Fibroblast of villous mesenchyme (primary cell): ENCODE data around the gene C1QL1. TPM values are rescaled to one million over a fixed set of nuclear protein-coding genes. Genes with fewer than 3 reads are reported as not detected.

Experiments used
- DNase-seq: peaks from one replicate; pipeline ENCODE4 v3.0.0-alpha.2; 2010; ENCODE audit warnings: low read depth
- H3K4me3 ChIP-seq: 2 replicates; pipeline ENCODE4 v1.5.1; 2011; ENCODE audit warnings: low read depth, mild to moderate bottlenecking, low read length
- total RNA-seq: library from RNA; depleted of rRNA; stranded (reverse); fragments of >200 nt; gene quantifications from 2 replicates; pipeline ENCODE4 v1.2.3, GENCODE V29; 2012
- TF ChIP-seq, protein P1 (sequence below): IDR thresholded peaks from 2 replicates; pipeline ENCODE4 v1.5.1; 2012; ENCODE audit warnings: low read depth, mild to moderate bottlenecking, low read length; ENCODE audit not compliant: insufficient read depth

The C1QL1 gene
- 0.43 and 0.97 TPM in 2 replicates for total RNA-seq

DNA sequence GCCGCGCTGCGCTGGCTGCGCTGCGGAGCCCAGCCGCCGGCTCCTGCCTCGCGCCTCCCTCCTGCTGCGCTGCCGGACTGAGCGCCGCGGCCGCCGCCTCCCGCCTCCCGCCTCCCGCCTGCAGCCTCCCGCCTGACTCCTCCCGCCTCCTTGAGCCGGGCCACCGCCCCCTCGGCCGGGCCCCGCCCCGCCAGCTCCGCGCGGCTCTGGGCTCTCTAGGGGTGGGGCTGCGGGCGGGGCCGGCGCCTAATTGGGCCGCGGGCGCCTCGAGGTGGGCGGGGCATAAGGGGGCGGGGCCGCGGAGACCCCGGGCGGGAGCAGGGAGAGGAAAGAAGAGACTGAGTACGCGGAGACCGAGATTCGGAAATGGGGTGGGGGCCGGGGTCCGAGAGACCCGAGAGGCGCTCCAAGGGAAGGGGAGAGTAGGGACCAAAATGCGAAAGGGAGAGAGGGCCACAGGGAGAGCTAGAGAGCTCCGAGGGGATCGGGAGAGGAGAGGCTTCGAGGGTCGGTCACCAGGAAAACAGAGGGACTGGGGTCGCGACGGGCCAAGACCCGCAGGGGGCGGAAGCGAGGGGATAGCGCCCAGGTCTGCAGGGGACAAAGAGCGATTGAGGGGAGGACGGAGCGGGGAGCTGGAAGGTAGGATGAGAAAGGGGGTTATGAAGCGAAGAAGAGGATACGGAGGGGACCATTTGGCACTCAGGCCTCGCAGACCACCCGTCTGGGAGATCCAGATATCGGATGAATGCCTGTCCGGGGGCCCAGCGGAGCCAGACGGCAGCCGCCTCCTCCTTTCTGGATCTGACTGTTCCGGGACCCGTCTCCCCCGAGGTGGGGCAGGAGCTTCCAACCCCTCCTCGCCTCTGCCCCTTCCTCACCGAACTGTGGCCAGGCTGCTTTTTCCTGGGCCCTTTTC, at the start of gene C1QL1:
Gene C1QL1, minus strand, starts transcription at position 79 of the 919 bp plus-strand sequence. CDS start 255 bp downstream, outside the sequence.
- DNase-seq, result peak; percentile 91
- TF ChIP-seq, protein P1, sequence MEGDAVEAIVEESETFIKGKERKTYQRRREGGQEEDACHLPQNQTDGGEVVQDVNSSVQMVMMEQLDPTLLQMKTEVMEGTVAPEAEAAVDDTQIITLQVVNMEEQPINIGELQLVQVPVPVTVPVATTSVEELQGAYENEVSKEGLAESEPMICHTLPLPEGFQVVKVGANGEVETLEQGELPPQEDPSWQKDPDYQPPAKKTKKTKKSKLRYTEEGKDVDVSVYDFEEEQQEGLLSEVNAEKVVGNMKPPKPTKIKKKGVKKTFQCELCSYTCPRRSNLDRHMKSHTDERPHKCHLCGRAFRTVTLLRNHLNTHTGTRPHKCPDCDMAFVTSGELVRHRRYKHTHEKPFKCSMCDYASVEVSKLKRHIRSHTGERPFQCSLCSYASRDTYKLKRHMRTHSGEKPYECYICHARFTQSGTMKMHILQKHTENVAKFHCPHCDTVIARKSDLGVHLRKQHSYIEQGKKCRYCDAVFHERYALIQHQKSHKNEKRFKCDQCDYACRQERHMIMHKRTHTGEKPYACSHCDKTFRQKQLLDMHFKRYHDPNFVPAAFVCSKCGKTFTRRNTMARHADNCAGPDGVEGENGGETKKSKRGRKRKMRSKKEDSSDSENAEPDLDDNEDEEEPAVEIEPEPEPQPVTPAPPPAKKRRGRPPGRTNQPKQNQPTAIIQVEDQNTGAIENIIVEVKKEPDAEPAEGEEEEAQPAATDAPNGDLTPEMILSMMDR, result no peak
- peak within 1 kb of the TSS; percentile 62 for H3K4me3 ChIP-seq

DNA sequence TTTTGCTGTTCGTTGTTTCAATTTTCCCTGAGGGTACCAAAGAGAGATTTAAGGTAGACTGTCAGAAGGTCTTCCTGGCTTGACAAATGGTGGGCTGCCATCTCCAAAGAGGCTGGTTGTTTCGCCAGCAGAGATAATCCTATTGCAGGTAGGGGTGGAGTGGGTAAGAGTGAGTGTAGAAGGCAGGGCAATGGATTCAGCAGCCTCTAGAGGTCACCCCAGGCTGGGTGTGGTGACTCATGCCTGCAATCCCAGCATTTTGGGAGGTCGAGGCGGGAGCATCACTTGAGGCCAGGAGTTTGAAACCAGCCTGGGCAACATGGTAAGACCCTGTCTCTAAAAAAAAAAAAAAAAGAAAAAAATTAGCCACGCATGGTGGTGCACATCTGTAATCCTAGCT, 48.7 kb upstream of the C1QL1 start:
- no peak overlapping the region for H3K4me3 ChIP-seq
- TF ChIP-seq, protein P1, result peak; percentile 41
- no peak for DNase-seq

DNA sequence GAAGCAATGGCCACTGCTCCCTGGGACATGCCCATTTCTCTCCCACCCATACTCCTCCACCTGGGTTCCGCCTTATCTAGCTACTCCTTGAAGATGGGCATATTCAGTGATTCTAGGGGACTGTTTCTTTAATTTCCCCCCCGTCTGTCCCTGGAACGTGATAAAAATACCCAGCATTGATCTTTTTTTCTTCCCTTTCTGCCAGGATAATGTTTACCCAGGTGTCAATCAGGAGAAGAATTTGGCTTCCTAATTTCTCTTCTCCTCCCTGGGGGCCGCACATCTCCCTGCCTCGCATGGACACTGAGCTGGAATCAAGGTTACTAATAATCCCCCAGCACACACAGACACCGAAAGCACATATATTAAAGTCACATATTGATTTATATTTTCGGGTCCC, 48.1 kb upstream of the C1QL1 start:
- TF ChIP-seq, protein P1, result no peak
- no peak overlapping the region for H3K4me3 ChIP-seq
- no peak for DNase-seq

DNA sequence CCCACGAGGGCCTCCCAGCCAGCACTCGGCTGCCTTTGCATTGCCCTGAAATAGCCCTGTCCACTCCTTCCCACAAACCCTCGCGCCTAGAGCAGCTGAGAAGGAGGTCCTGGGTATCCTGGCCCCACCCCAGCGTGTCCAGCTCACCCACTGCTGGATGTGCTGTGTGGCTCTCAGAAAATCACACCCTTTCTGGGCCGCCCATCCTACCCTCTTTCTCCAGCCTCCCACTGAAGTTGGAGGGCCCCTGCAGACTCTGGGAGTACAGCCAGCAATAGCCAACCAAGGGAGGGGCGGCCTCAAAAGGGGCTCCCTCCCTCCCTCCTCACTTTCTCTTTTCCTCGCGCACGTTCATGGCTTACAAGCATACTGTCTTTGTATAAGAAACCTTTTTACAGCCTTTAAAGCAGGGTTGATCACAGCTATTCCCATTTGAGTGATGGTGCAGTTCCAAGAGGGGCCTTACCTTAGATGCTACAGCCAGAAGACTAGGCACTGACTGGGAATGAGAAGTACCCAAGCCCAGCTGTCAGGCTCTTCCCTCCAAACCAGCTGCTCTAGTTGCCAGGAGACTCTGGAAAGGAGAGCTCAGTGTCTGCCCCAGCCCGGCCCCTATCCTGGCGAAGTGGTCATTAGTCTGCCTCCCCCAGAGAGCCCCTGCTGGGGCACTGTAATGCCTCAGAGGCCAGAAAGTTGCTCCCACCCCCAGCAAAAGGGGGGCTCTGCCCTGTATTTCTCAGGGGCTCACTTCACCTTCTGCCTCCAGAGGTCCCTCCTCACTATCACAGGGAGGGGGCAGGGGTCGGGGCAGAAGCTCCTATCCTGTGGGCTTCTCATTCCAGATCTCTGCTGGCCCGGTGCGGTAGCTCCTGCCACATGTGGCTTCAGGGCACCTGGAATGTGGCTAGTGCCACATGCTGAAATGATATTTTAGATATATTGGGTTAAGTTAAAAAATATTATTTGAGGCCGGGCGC, 45.2 kb upstream of the C1QL1 start:
- TF ChIP-seq, protein P1, result no peak
- DNase-seq, result no peak
- H3K4me3 ChIP-seq, result no peak overlapping the region

DNA sequence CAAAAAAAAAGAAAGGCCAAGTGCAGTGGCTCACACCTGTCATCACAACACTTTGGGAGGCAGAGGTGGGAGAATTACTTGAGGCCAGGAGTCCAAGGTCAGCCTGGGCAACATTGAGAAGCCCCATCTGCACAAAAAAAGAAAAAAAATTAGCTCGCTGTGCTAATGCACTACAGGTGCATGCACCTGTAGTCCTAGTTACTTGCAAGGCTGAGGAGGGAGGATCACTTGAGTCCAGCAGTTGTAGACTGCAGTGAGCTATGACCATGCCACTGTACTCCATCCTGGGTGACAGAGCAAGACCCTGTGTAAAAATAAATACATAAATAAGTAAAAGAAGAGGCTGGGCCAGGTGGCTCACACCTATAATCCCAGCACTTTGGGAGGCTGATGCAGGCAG, 43.7 kb upstream of the C1QL1 start:
- no peak overlapping the region for H3K4me3 ChIP-seq
- TF ChIP-seq, protein P1, result no peak
- no peak for DNase-seq

DNA sequence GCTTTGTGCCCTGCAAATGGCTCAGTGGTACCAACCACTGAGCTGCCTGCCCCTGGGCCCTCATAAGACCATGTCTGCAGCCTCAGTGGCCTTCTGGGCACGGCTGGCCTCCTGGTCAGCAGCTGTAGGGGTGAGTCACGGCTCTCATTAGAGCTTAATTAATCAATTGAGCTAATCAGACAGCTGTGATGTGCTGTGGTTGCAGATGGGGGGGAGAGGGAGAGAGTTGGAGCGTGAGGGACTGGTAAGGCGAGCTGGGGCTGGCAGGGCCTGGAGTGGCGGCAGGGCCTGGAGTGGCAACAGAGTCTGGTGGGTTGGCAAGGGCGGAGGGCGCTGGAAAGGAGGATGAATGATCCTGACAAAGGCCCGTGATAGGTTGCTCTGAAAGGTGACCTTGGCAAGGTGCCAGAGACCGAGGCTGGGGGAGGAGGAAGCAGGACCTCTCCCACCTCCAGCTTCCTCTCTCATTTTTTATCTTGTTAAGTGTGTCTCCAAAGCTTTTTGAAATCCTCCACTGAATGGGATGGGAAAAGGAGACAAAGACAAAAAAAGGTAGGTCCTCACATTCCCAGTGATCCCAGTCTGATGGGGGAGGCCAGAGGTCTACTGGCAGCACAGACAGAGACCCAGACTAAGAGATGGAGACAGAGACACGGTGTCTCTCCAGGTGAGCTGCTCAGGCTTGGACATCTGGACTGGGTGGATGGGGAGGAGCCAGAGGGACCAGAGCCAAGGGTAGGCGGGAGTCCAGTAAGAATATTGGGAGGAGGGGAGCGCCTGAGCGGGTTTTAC, 41.8 kb upstream of the C1QL1 start:
- no peak for DNase-seq
- H3K4me3 ChIP-seq, result no peak overlapping the region
- TF ChIP-seq, protein P1, result no peak
